Measurements from ENCODE around the gene OBP2A. TPM values are rescaled to one million over a fixed set of nuclear protein-coding genes. Genes with fewer than 3 reads are reported as not detected.

Gene OBP2A
- total RNA-seq, 1 experiment from 2014 or later: not detected

DNA sequence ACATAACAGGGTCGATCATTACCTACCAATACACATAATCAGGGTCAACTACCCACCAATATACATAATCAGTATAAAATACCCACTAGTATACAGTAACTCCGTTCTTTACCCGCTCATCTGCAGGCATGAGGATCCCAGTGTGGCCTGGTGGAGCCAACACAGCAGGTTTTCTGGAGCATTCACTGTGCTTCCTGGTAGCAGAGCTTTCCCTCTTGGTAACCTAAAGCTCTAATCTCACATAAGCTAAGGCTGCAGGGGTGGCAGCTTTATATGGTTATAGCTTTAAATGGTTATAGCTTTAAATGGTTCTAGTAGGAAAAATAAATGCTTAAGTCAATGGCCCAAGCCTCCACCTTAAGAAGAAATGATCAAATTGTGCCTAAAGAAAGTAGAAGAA, 12.8 kb upstream of the OBP2A start:
- H3K4me3 Mint-ChIP-seq: no peak overlapping the region

More for the DNA sequence above, 12.8 kb upstream of the OBP2A start:
- Histone ChIP-seq H3K56ac (ENCODE audit: insufficient read length, low read depth, low read length) (no peak overlapping the region), H3K23ac (ENCODE audit: insufficient read length, low read depth, low read length) (no peak overlapping the region), H3K79me2 (ENCODE audit: insufficient read depth, low read length) (no peaks in the 10 kb centered on the region), H3K23me2 (ENCODE audit: insufficient read length, low read depth, low read length, poor library complexity, severe bottlenecking) (no peaks in the 10 kb centered on the region), H3K27me3 (ENCODE audit: insufficient read depth, low read length) (no peaks in the 10 kb centered on the region), H3K79me1 (ENCODE audit: insufficient read depth, low read depth, low read length, poor library complexity, severe bottlenecking) (no peaks in the 10 kb centered on the region), H2BK20ac (ENCODE audit: low read depth, low read length, poor library complexity, severe bottlenecking) (no peak overlapping the region), H3T11ph (ENCODE audit: low read length) (no peak overlapping the region), H4K5ac (ENCODE audit: insufficient read length, low read depth, low read length) (no peak overlapping the region), H3K27ac (ENCODE audit: insufficient read length, low read depth, low read length) (no peak overlapping the region), H3K4me2 (ENCODE audit: insufficient read depth, insufficient read length, low read length) (no peak overlapping the region), H3K14ac (ENCODE audit: insufficient read depth, low read length) (no peak overlapping the region), H3K4ac (ENCODE audit: low read depth, low read length) (no peak overlapping the region), H3K4me1 (ENCODE audit: insufficient read depth, low read length) (no peaks in the 10 kb centered on the region; the same call in 1 of the 2 replicates), H2AFZ (ENCODE audit: low read length) (no peak overlapping the region), H3K18ac (ENCODE audit: insufficient read length, low read depth, low read length) (no peak overlapping the region), H2BK12ac (ENCODE audit: insufficient read length, low read depth, low read length) (no peak overlapping the region), H2BK5ac (ENCODE audit: insufficient read length, low read length) (no peak overlapping the region), H4K20me1 (ENCODE audit: control insufficient read depth, insufficient read depth, insufficient read length) (no peaks in the 10 kb centered on the region), H3K9me3 (ENCODE audit: control insufficient read depth, low read depth, low read length) (no peaks in the 10 kb centered on the region), H2AK5ac (ENCODE audit: insufficient read length, low read length) (no peak overlapping the region), H4K8ac (replicated peaks; ENCODE audit: insufficient read length, low read depth, low read length) (no peak overlapping the region), H3K9ac (ENCODE audit: extremely low read depth, insufficient read length, low read length) (no peak overlapping the region), H2BK120ac (ENCODE audit: low read depth, low read length, poor library complexity, severe bottlenecking) (no peak overlapping the region), H4K91ac (ENCODE audit: insufficient read length, low read depth, low read length) (no peak overlapping the region), H2BK15ac (ENCODE audit: low read depth, low read length) (no peak overlapping the region)
- WGBS (ENCODE audit: extremely low coverage, insufficient read length, low lambda C conversion rate): no CpG with 5 or more reads among the region's 3 CpGs
- Mint-ChIP-seq H3K4me1 (peaks cover 9 to 11% of the 10 kb centered on the region in 2 experiments), H3K36me3 (ENCODE audit: insufficient read depth in 1 of 3, low read depth in 3 of 3) (no peaks in the 10 kb centered on the region), H3K9me3 (no peaks in the 10 kb centered on the region), H3K27ac (no peak overlapping the region), H3K27me3 (ENCODE audit: low read depth) (peaks cover 13% of the 10 kb centered on the region)
- TF ChIP-seq, protein P1, sequence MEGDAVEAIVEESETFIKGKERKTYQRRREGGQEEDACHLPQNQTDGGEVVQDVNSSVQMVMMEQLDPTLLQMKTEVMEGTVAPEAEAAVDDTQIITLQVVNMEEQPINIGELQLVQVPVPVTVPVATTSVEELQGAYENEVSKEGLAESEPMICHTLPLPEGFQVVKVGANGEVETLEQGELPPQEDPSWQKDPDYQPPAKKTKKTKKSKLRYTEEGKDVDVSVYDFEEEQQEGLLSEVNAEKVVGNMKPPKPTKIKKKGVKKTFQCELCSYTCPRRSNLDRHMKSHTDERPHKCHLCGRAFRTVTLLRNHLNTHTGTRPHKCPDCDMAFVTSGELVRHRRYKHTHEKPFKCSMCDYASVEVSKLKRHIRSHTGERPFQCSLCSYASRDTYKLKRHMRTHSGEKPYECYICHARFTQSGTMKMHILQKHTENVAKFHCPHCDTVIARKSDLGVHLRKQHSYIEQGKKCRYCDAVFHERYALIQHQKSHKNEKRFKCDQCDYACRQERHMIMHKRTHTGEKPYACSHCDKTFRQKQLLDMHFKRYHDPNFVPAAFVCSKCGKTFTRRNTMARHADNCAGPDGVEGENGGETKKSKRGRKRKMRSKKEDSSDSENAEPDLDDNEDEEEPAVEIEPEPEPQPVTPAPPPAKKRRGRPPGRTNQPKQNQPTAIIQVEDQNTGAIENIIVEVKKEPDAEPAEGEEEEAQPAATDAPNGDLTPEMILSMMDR (conservative IDR thresholded peaks at IDR 0.05): no peak
- no peak for DNase-seq
